Pancreas (tissue), 10 donors: ENCODE results near the gene DCDC2B. TPM values are rescaled to one million over a fixed set of nuclear protein-coding genes. Genes with fewer than 3 reads are reported as not detected.

ENCODE experiments used
- ATAC-seq, 4 donors: fragments of 200-7000 bp; cut with Tn5 transposase; one replicate each; pipeline versions ENCODE4 v1.8.0 to v1.9.1; 2020; ENCODE audit warnings: mild to moderate bottlenecking in 4 of 4, moderate library complexity in 4 of 4
- DNase-seq, 6 donors: peaks; one replicate each; pipeline ENCODE4 v3.0.0-alpha.2; 2020
- FAIRE-seq: peaks from 2 replicates; lab custom pipeline; 2012; peaks lifted over from hg19 to GRCh38; lab: Jason Lieb, UNC
- H3K27ac ChIP-seq, 4 donors: fragments of 200-600 bp; sonication (generic); 1 replicate in 3 of 4; 2 replicates in 1 of 4; pipeline versions ENCODE4 v1.5.0 to v1.8.0; 2020
- H3K27me3 ChIP-seq, 4 donors: fragments of 200-600 bp; one replicate each; pipeline ENCODE4 v1.8.0; 2021
- H3K36me3 ChIP-seq, 3 donors: fragments of 200-600 bp; sonication (generic) in 1 of 3; one replicate each; pipeline versions ENCODE4 v1.5.0 to v1.8.0; 2020 to 2021
- H3K4me1 ChIP-seq, 3 donors: fragments of 200-600 bp; one replicate each; pipeline ENCODE4 v1.8.0; 2021
- H3K4me3 ChIP-seq, 4 donors: fragments of 200-600 bp; sonication (generic) in 2 of 4; one replicate each; pipeline versions ENCODE4 v1.5.0 to v1.8.0; 2020 to 2021
- H3K9me3 ChIP-seq, 4 donors: fragments of 200-600 bp; one replicate each; pipeline ENCODE4 v1.8.0; 2021
- WGBS, 2 donors: extraction: QIAGEN DNeasy Blood & Tissue Kit; methylation state at CpG; one replicate each; pipeline ENCODE4 v1.1.7; 2013; 5-methylcytosine and 5-hydroxymethylcytosine counted together
- intact Hi-C, 3 donors: fragments of 100-400 bp; cut with DNase I; formaldehyde crosslinking; loops; one replicate each; pipeline versions ENCODE4 v1.11.1 to v1.14.2; 2022
- polyA plus RNA-seq, 2 donors: library from polyadenylated mRNA; stranded (reverse); fragments of 200-250 nt; gene quantifications; one replicate each; pipeline ENCODE4 v1.2.3, GENCODE V29; 2013
- total RNA-seq, 6 donors: library from RNA; stranded (reverse); fragmentation: NEBNext Ultra II Directional in 4 of 6; extraction: Animal tissue kit (Norgen Biotek cat#: 25700) in 4 of 6; gene quantifications; one replicate each; pipeline versions ENCODE4 v1.2.1 to v1.2.4, GENCODE V29; 2021 to 2023
- TF ChIP-seq, protein P1 (sequence below), 4 donors: fragments of 200-600 bp; sonication (generic) in 3 of 4; IDR thresholded peaks; one replicate each; pipeline versions ENCODE4 v1.5.0 to v1.8.0; 2021; ENCODE audit warnings: antibody characterized with exemption in 4 of 4
- donor health status: healthy with polysubstance abuse.
- donor health status: DM: no; HTN: no; CAD: no; lungs with moderate emphysema.
- donor health status: DM: no; HTN: no; CAD: no.
- donor health status: control.
- donor health status: control.
- donor health status: Bipolar disorder and iron deficiency.
- donor health status: DM: yes; HTN: yes; CAD: no.
- donor health status: DM: no; HTN: no; CAD: no.
- donor health status: DM: no; HTN: no; CAD: no.
- donor health status: DM: yes; HTN: yes; CAD: no.

DCDC2B gene
- total and polyA plus RNA-seq, 8 donors = 0.05 to 0.11 TPM; not detected in 6

DNA sequence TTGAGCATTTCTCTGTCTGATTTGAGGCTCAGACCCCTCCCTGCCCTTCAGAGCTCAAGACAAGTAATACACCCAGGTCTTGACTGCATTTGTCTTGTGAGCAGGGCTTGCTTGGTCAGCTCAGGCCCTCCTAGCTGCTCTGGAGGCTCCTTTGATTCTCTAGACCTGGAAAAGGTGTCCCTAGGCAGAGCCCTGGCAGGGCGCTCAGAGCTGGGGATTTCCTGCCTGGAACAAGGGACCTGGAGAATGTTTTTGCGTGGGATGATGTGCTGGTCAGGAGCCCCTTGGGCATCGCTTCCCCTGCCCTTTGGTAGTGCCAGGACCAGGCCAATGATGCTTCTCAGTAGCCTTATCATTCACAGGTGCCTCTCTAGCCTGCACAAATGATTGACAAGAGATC lies 13.4 kb upstream of the DCDC2B start:
- ATAC-seq (no peak), DNase-seq (peak in 1 of 6 donors; percentile 14), FAIRE-seq (no peak)
- H3K27me3 ChIP-seq = no peaks in the 10 kb centered on the region
- H3K36me3 ChIP-seq = peaks cover 5 to 52% (median 39%) of the 10 kb centered on the region in 3 donors
- H3K4me3 ChIP-seq = no peak overlapping the region
- 92 to 95% methylated on average over 3 of the region's 3 CpGs for WGBS, 2 donors
- TF ChIP-seq, protein P1, sequence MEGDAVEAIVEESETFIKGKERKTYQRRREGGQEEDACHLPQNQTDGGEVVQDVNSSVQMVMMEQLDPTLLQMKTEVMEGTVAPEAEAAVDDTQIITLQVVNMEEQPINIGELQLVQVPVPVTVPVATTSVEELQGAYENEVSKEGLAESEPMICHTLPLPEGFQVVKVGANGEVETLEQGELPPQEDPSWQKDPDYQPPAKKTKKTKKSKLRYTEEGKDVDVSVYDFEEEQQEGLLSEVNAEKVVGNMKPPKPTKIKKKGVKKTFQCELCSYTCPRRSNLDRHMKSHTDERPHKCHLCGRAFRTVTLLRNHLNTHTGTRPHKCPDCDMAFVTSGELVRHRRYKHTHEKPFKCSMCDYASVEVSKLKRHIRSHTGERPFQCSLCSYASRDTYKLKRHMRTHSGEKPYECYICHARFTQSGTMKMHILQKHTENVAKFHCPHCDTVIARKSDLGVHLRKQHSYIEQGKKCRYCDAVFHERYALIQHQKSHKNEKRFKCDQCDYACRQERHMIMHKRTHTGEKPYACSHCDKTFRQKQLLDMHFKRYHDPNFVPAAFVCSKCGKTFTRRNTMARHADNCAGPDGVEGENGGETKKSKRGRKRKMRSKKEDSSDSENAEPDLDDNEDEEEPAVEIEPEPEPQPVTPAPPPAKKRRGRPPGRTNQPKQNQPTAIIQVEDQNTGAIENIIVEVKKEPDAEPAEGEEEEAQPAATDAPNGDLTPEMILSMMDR (IDR thresholded peaks at IDR 0.05) = no peak
- no peaks in the 10 kb centered on the region for H3K9me3 ChIP-seq
- intact Hi-C loops = no loop called here
- H3K4me1 ChIP-seq = peaks cover 5 to 10% (median 7%) of the 10 kb centered on the region in 3 donors
- no peak overlapping the region for H3K27ac ChIP-seq

DNA sequence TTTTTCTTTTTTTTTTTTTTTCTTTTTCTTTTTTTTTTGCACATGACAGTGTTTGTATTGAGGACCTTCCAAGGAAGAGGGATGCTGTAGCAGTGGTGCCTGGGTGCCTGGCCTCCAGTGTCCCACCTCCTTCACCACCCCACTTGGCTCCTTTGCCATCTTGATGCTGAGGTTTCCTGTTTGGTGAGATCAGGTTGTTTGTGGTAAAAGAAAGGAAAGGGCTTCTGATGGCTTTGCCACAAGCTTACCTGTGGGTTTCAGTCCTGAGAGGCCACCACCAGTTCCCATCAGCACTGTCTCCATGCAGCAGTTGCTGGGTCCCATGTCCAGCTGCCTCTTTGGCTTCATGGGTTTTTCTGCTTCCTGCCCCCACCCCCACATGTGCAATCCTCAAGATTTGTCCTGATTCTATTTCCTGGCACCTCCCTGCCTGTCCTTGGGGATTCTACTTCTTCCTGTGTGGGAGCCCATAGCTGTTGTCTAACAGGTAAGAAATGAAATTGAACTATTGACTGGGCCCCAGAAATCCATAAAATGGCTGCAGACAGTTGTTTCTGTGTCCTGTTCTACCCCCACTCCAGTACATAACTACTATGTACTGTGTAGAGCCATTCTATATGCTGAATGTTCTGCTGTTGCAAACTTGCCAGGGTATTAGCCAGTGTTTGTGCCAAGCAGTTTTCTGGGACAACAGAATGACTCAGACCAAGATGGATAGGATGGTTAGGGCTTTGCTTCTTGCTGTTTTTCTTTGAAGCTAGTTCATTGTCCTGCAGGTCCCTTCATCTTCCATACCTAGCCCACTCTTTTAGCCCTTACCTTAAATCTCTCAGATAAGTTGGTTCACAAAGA lies 12.7 kb upstream of the DCDC2B start:
- no peak for ATAC-seq
- H3K27ac ChIP-seq = no peak overlapping the region
- H3K9me3 ChIP-seq = no peaks in the 10 kb centered on the region
- no peaks in the 10 kb centered on the region for H3K27me3 ChIP-seq
- TF ChIP-seq, protein P1 (IDR thresholded peaks at IDR 0.05) = no peak
- DNase-seq = peak in 1 of 6 donors; percentile 7
- H3K36me3 ChIP-seq = peaks cover 5 to 46% (median 33%) of the 10 kb centered on the region in 3 donors
- no peak for FAIRE-seq
- intact Hi-C loops = no loop called here
- peaks cover 5 to 10% (median 7%) of the 10 kb centered on the region in 3 donors for H3K4me1 ChIP-seq
- no peak overlapping the region for H3K4me3 ChIP-seq

DNA sequence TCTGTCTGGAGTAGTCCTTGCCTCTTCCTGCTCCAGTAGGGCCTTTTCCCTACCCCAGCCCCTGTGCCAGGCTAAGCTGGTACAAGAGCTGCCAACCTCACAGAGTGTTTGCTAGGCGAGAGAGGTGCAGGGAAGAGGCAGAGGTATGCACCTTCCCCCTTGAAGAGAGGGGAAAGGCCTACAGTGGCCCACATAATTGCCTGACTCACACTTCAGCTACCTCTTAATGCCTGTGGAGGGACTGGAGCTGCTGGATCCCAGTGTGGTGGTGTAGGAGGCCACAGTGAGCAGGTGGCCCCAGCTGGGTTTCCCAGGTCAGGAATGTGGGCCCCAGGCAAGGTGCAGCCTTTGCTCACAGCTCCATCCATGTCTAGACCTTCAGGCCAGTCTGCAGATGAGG lies 11.8 kb upstream of the DCDC2B start:
- no peaks in the 10 kb centered on the region for H3K9me3 ChIP-seq
- TF ChIP-seq, protein P1 (IDR thresholded peaks at IDR 0.05) = no peak
- H3K36me3 ChIP-seq = peaks cover 5 to 37% (median 24%) of the 10 kb centered on the region in 3 donors
- no peak for FAIRE-seq
- no peak overlapping the region for H3K27ac ChIP-seq
- intact Hi-C loops = no loop called here
- H3K4me3 ChIP-seq = no peak overlapping the region
- no peaks in the 10 kb centered on the region for H3K27me3 ChIP-seq
- H3K4me1 ChIP-seq = peaks cover 7 to 11% (median 10%) of the 10 kb centered on the region in 3 donors
- peak in 2 of 6 donors; percentile 9 to 17 for DNase-seq
- no peak for ATAC-seq
- WGBS, 2 donors = 84 to 100% methylated on average over 1 of the region's 1 CpG

DNA sequence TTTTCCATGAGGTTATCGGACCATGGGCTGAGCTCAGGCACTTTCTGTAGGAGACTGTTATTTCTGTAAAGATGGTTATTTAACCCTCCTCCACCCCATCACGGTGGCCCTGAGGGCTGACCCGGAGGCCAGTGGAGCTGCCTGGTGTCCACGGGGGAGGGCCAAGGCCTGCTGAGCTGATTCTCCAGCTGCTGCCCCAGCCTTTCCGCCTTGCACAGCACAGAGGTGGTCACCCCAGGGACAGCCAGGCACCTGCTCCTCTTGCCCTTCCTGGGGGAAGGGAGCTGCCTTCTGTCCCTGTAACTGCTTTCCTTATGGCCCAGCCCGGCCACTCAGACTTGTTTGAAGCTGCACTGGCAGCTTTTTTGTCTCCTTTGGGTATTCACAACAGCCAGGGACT lies 11.1 kb upstream of the DCDC2B start:
- 62 to 66% methylated on average over 6 of the region's 6 CpGs for WGBS, 2 donors
- peaks cover 5 to 29% (median 18%) of the 10 kb centered on the region in 3 donors for H3K36me3 ChIP-seq
- intact Hi-C loops = no loop called here
- H3K4me3 ChIP-seq = no peak overlapping the region
- no peak overlapping the region for H3K27ac ChIP-seq
- no peaks in the 10 kb centered on the region for H3K27me3 ChIP-seq
- DNase-seq (peak in 2 of 6 donors; percentile 29 to 64), ATAC-seq (no peak), FAIRE-seq (no peak)
- TF ChIP-seq, protein P1 (IDR thresholded peaks at IDR 0.05) = no peak
- H3K4me1 ChIP-seq = peaks cover 7 to 11% (median 10%) of the 10 kb centered on the region in 3 donors
- H3K9me3 ChIP-seq = no peaks in the 10 kb centered on the region
